NT2/D1 (cell line): ENCODE measurements around the gene SPACDR.

Experiments
- SUZ12 ChIP-seq: IDR thresholded peaks from 2 replicates; pipeline ENCODE4 v1.6.1; 2011; ENCODE audit not compliant: insufficient read length, insufficient read depth; ENCODE audit errors: extremely low read depth
- YY1 ChIP-seq: IDR thresholded peaks from 2 replicates; pipeline ENCODE4 v1.6.1; 2011; ENCODE audit not compliant: insufficient read length, insufficient read depth
- ZNF274 ChIP-seq: IDR thresholded peaks from 2 replicates; pipeline ENCODE4 v1.6.1; 2011; ENCODE audit warnings: mild to moderate bottlenecking, low read depth, low read length

DNA sequence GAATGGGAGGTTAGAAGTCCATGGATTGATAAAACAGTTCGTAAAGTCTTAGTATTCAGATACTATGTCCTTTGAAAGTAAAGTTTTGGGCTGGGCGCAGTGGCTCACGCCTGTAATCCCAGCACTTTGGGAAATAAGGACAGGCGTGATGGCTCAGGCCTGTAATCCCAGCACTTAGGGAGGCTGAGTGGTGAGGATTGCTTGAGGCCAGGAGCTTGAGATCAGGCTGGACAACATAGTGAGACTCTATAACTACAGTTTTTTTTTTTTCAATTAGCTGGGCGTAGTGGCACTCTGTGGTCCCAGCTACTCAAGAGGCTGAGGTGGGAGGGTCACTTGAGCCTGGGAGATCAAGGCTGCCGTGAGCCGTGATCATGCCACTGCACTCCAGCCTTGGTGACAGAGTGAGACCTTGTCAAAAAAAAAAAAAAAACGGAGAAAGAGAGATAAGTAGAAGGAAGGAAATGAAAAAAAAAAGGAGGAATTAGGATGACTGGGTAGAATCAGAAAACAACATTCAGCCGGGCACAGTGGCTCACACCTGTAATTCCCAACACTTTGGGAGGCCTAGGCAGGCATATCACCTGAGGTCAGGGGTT, 49.3 kb upstream of the SPACDR start:
- no peak for TF ChIP-seq YY1
- no peak for TF ChIP-seq SUZ12
- no peak for TF ChIP-seq ZNF274
